ENCODE measurements around the gene TTC9C. TPM values are rescaled to one million over a fixed set of nuclear protein-coding genes. Genes with fewer than 3 reads are reported as not detected.

Gene TTC9C
- total RNA-seq, 1 experiment from 2014 or later, result 33.3 TPM

- TF ChIP-seq RAD21 (IDR thresholded peaks at IDR 0.05; ENCODE audit: low read depth), result no peak
- no peak for TF ChIP-seq CEBPB (IDR thresholded peaks at IDR 0.05; ENCODE audit: low read depth)
Observed at GRCh38 chr11:62726156-62726914, 2.0 kb upstream of the TTC9C start (continued).

GRCh38 chr11:62726915-62727164, 1.4 kb upstream of the TTC9C start:
- CTCF ChIA-PET, result interaction anchor here (0.7 to 2.5 kb wide), 10 partner anchors 27 to 332 kb away, joined by 3 to 10 read pairs (median 4); partner anchors contain the start of genes EML3, TAF6L, TMEM179B and TUT1
- intact Hi-C loops (cut with micrococcal nuclease), result loop anchor here (5.0 kb wide), 1 partner anchor 35 kb away; the partner anchor contains the start of gene POLR2G
- H3K79me2 ChIP-seq (ENCODE audit: insufficient read depth, low read length), result peaks cover 82% of the 10 kb centered on the region

GRCh38 chr11:62727165-62727871, 968 bp upstream of the TTC9C start, which contains the start of gene HNRNPUL2:
HNRNPUL2 (minus strand) TSS chr11:62727457; CDS start chr11:62727156, 301 bp downstream.
- Histone ChIP-seq H3K36me3 (ENCODE audit: control insufficient read depth in 1 of 2, insufficient read depth in 2 of 2, low read length in 2 of 2) (peaks cover 23 to 31% of the 10 kb centered on the region in 2 experiments), H3K27ac (ENCODE audit: low read depth, low read length) (peak within 1 kb of the TSS; percentile 96), H2AFZ (ENCODE audit: low read depth, low read length, poor library complexity, severe bottlenecking) (peak within 1 kb of the TSS; percentile 95), H3K4me2 (ENCODE audit: low read length) (peak within 1 kb of the TSS; percentile 100), H3K4me3 (replicated peaks in 1 of 2; ENCODE audit: low read depth in 1 of 2, low read length in 2 of 2) (peak within 1 kb of the TSS; percentile 98 to 100), H3K79me2 (ENCODE audit: insufficient read depth, low read length) (peaks cover 78% of the 10 kb centered on the region), H3K9me3 (ENCODE audit: control insufficient read depth in 1 of 2, insufficient read depth in 1 of 2, low read depth in 1 of 2, low read length in 2 of 2) (no peaks in the 10 kb centered on the region), H3K27me3 (ENCODE audit: insufficient read depth, low read length) (no peaks in the 10 kb centered on the region), H4K20me1 (ENCODE audit: insufficient read depth) (peaks cover 13% of the 10 kb centered on the region; the same call in 1 of the 2 replicates), H3K9ac (ENCODE audit: low read length) (peak within 1 kb of the TSS; percentile 93), H3K9me2 (ENCODE audit: insufficient read depth) (no peaks in the 10 kb centered on the region), H3K4me1 (ENCODE audit: control insufficient read depth in 1 of 2, insufficient read depth in 2 of 2, low read length in 2 of 2) (peaks cover 14 to 25% of the 10 kb centered on the region in 2 experiments)
- ChIA-PET CTCF (interaction anchor here (0.7 to 2.5 kb wide), 12 partner anchors 21 to 332 kb away, joined by 3 to 10 read pairs (median 4); partner anchors contain the start of genes EML3, TAF6L, TMEM179B and TUT1), POLR2A (interaction anchor here (0.6 to 4.3 kb wide), 23 partner anchors 17 to 153 kb away, joined by 3 to 59 read pairs (median 4); partner anchors contain the start of genes C11orf98, CSKMT, EEF1G and LBHD1), RAD21 (ENCODE audit: low non-redundant PET in 1 of 2, low total read pairs in 2 of 2, uncharacterized antibody in 2 of 2, unreplicated experiment in 2 of 2) (no interaction called here)
- no peak for TF ChIP-seq CEBPB (IDR thresholded peaks at IDR 0.05; ENCODE audit: low read depth)
- peak; percentile 90 for TF ChIP-seq MAX (IDR thresholded peaks at IDR 0.05)
- peak; percentile 82 for TF ChIP-seq SIN3A (IDR thresholded peaks at IDR 0.05; ENCODE audit: low read depth)
- peak; percentile 82 for TF ChIP-seq ZFX (IDR thresholded peaks at IDR 0.05)
- TF ChIP-seq TCF7L2 (IDR thresholded peaks at IDR 0.05; ENCODE audit: borderline replicate concordance, extremely low read depth, insufficient read depth, insufficient read length), result peak; percentile 74
- TF ChIP-seq POLR2A (IDR thresholded peaks at IDR 0.05; ENCODE audit: borderline replicate concordance, extremely low read depth, insufficient read depth, insufficient read length), result peak; percentile 79
- TF ChIP-seq ZNF274 (IDR thresholded peaks at IDR 0.05; ENCODE audit: low read depth, low read length), result no peak
- TF ChIP-seq EGR1 (IDR thresholded peaks at IDR 0.05; ENCODE audit: low read depth), result peak; percentile 28; the same call in 1 of the 2 replicates
- TF ChIP-seq ELF1 (IDR thresholded peaks at IDR 0.05; ENCODE audit: borderline replicate concordance, low read depth), result peak; percentile 57; the same call in 1 of the 2 replicates
- peak; percentile 90 for TF ChIP-seq POLR2AphosphoS5 (IDR thresholded peaks at IDR 0.05; ENCODE audit: low read depth, low read length)
- no peak for TF ChIP-seq YY1 (IDR thresholded peaks at IDR 0.05; ENCODE audit: extremely low read depth, insufficient replicate concordance, low read depth, low read length)
- intact Hi-C loops (cut with micrococcal nuclease), result loop anchor here (5.0 kb wide), 1 partner anchor 35 kb away; the partner anchor contains the start of gene POLR2G
- DNase-seq (ENCODE audit: low read depth, low spot score) (peak; percentile 98), ATAC-seq (peak; percentile 84)
- BruUV-seq (replicated peaks), result no TSS peak

More at GRCh38 chr11:62726915-62727164, 1.4 kb upstream of the TTC9C start:
- DNase-seq (ENCODE audit: low read depth, low spot score) (no peak), ATAC-seq (peak; percentile 4)
- Histone ChIP-seq H3K4me1 (ENCODE audit: control insufficient read depth in 1 of 2, insufficient read depth in 2 of 2, low read length in 2 of 2) (peaks cover 14 to 25% of the 10 kb centered on the region in 2 experiments), H3K36me3 (ENCODE audit: control insufficient read depth in 1 of 2, insufficient read depth in 2 of 2, low read length in 2 of 2) (peaks cover 28 to 35% of the 10 kb centered on the region in 2 experiments), H2AFZ (ENCODE audit: low read depth, low read length, poor library complexity, severe bottlenecking) (no peak overlapping the region), H3K4me2 (ENCODE audit: low read length) (peak overlapping the region; percentile 100), H3K9ac (ENCODE audit: low read length) (peak overlapping the region; percentile 93), H4K20me1 (ENCODE audit: insufficient read depth) (peaks cover 16% of the 10 kb centered on the region; the same call in 1 of the 2 replicates), H3K27me3 (ENCODE audit: insufficient read depth, low read length) (no peaks in the 10 kb centered on the region), H3K9me3 (ENCODE audit: control insufficient read depth in 1 of 2, insufficient read depth in 1 of 2, low read depth in 1 of 2, low read length in 2 of 2) (no peaks in the 10 kb centered on the region), H3K27ac (ENCODE audit: low read depth, low read length) (peak overlapping the region; percentile 96), H3K9me2 (ENCODE audit: insufficient read depth) (no peaks in the 10 kb centered on the region), H3K4me3 (replicated peaks in 1 of 2; ENCODE audit: low read depth in 1 of 2, low read length in 2 of 2) (peak overlapping the region; percentile 98 to 100)
- TF ChIP-seq ZFX (IDR thresholded peaks at IDR 0.05), result peak; percentile 99
- no peak for TF ChIP-seq CEBPB (IDR thresholded peaks at IDR 0.05; ENCODE audit: low read depth)
- BruUV-seq (replicated peaks), result no TSS peak
- RAD21 ChIA-PET (ENCODE audit: low non-redundant PET in 1 of 2, low total read pairs in 2 of 2, uncharacterized antibody in 2 of 2, unreplicated experiment in 2 of 2), result no interaction called here
- POLR2A ChIA-PET, result interaction anchor here (0.6 to 4.3 kb wide), 21 partner anchors 17 to 153 kb away, joined by 3 to 59 read pairs (median 4); partner anchors contain the start of genes C11orf98, CSKMT, EEF1G and LBHD1

Data from HCT116 (cell line).